LNCaP clone FGC (cell line): ENCODE results near the gene HBP1.
"Not testable (repeated sequence)": the region's sequence is repeated elsewhere in the genome, so short reads cannot be mapped to it uniquely, and the experiment has no call there.

Experiments
- DNase-seq: peaks from one replicate; pipeline ENCODE4 v3.0.0-alpha.2; 2011; ENCODE audit warnings: low read depth
- H3K4me3 ChIP-seq: 2 replicates; pipeline ENCODE4 v1.5.1; 2011; ENCODE audit warnings: mild to moderate bottlenecking, low read depth, low read length, control low read depth
- CTCF ChIP-seq: IDR thresholded peaks from 2 replicates; pipeline ENCODE4 v1.5.1; 2012; ENCODE audit warnings: mild to moderate bottlenecking; ENCODE audit not compliant: control insufficient read depth, insufficient read depth; ENCODE audit errors: extremely low read depth

Gene HBP1

GRCh38 chr7:107236862-107237261, 68.1 kb downstream of the HBP1 start:
- TF ChIP-seq CTCF, result no peak
- no peak for DNase-seq
- no peak overlapping the region for H3K4me3 ChIP-seq

- TF ChIP-seq CTCF, result no peak
- no peak overlapping the region for H3K4me3 ChIP-seq
- DNase-seq, result no peak
Measured at GRCh38 chr7:107237451-107237850, 68.6 kb downstream of the HBP1 start.

- no peak for TF ChIP-seq CTCF
- DNase-seq, result no peak
- H3K4me3 ChIP-seq, result no peak overlapping the region
Measured at GRCh38 chr7:107242267-107242666, 73.5 kb downstream of the HBP1 start.

- no peak for TF ChIP-seq CTCF
- no peak for DNase-seq
- no peak overlapping the region for H3K4me3 ChIP-seq
Measured at GRCh38 chr7:107244613-107245012, 75.8 kb downstream of the HBP1 start.

GRCh38 chr7:107246836-107247235, 78.0 kb downstream of the HBP1 start:
- not testable (repeated sequence) for DNase-seq, H3K4me3 ChIP-seq

GRCh38 chr7:107248551-107249316, 79.9 kb downstream of the HBP1 start:
- DNase-seq, result no peak
- H3K4me3 ChIP-seq, result no peak overlapping the region
- TF ChIP-seq CTCF, result no peak

GRCh38 chr7:107251963-107252362, 83.2 kb downstream of the HBP1 start:
- no peak for TF ChIP-seq CTCF
- no peak overlapping the region for H3K4me3 ChIP-seq
- no peak for DNase-seq
